Testis (tissue), 2 donors: ENCODE results near the gene SNX20.

Source experiments
- CTCF ChIP-seq, 3 experiments: fragments of 450-650 bp in 2 of 3; fragments of 200-600 bp in 1 of 3; sonication (generic) in 1 of 3; IDR thresholded peaks; one replicate each; pipeline ENCODE4 v1.5.1; 2016 to 2019; ENCODE audit warnings: antibody characterized with exemption in 3 of 3, mild to moderate bottlenecking in 2 of 3, moderate library complexity in 1 of 3
- POLR2A ChIP-seq: fragments of 450-650 bp; IDR thresholded peaks from one replicate; pipeline ENCODE4 v1.6.1; 2017; ENCODE audit warnings: antibody characterized with exemption, mild to moderate bottlenecking, moderate library complexity

- TF ChIP-seq CTCF (IDR thresholded peaks at IDR 0.05) (no peak), POLR2A (no peak)
These were observed 56.6 kb downstream of the SNX20 start for GRCh38 chr16:50624449-50624970.
